GM12878 (cell line): ENCODE data around the gene DDX39A. TPM values are rescaled to one million over a fixed set of nuclear protein-coding genes. Genes with fewer than 3 reads are reported as not detected.

Experiments
- ATF3 ChIP-seq: IDR thresholded peaks from 2 replicates; pipeline ENCODE4 v1.6.1; 2011; ENCODE audit warnings: low read depth, mild to moderate bottlenecking, low read length, moderate library complexity, borderline replicate concordance; ENCODE audit errors: extremely low read depth
- BCLAF1 ChIP-seq: fragments of 450-650 bp; IDR thresholded peaks from 2 replicates; pipeline ENCODE4 v1.6.1; 2017; ENCODE audit warnings: antibody characterized with exemption, mild to moderate bottlenecking, moderate library complexity
- BMI1 ChIP-seq: fragments of 450-650 bp; IDR thresholded peaks from 2 replicates; pipeline ENCODE4 v1.6.1; 2016; ENCODE audit warnings: mild to moderate bottlenecking, moderate library complexity, borderline replicate concordance
- CEBPZ ChIP-seq: fragments of 150-350 bp; IDR thresholded peaks from 2 replicates; pipeline ENCODE4 v1.6.1; 2016; ENCODE audit warnings: low read depth, low read length
- FOS ChIP-seq: IDR thresholded peaks from 3 replicates; pipeline ENCODE4 v1.6.1; 2011; ENCODE audit warnings: borderline replicate concordance; ENCODE audit not compliant: insufficient read length; ENCODE audit errors: extremely low read depth
- FOXM1 ChIP-seq: IDR thresholded peaks from 2 replicates; pipeline ENCODE4 v1.6.1; 2012; ENCODE audit warnings: low read depth, mild to moderate bottlenecking, inconsistent platforms, low read length, moderate library complexity
- IKZF1 ChIP-seq: fragments of 450-650 bp; conservative IDR thresholded peaks from 2 replicates; pipeline ENCODE4 v1.6.1; 2017; ENCODE audit warnings: antibody characterized with exemption, mild to moderate bottlenecking
- IKZF2 ChIP-seq, 2 experiments: fragments of 450-650 bp; IDR thresholded peaks; 2 replicates each; pipeline ENCODE4 v1.6.1; 2017; ENCODE audit warnings: mild to moderate bottlenecking in 2 of 2, moderate library complexity in 2 of 2
- RELB ChIP-seq: fragments of 450-650 bp; IDR thresholded peaks from 2 replicates; pipeline ENCODE4 v1.6.1; 2017; ENCODE audit warnings: low read depth, mild to moderate bottlenecking, moderate library complexity
- SMAD5 ChIP-seq: IDR thresholded peaks from 2 replicates; pipeline ENCODE4 v1.6.1; 2016; ENCODE audit warnings: antibody characterized with exemption, low read depth
- SMC3 ChIP-seq: IDR thresholded peaks from 2 replicates; pipeline ENCODE4 v1.6.1; 2011; ENCODE audit warnings: low read length, improper control_type of control experiment, borderline replicate concordance
- SP1 ChIP-seq: IDR thresholded peaks from one replicate; pipeline ENCODE4 v1.6.1; 2011; ENCODE audit warnings: low read depth, low read length
- SPI1 ChIP-seq: IDR thresholded peaks from 2 replicates; pipeline ENCODE4 v1.6.1; 2011; ENCODE audit warnings: low read depth, mild to moderate bottlenecking, low read length, moderate library complexity, borderline replicate concordance; ENCODE audit not compliant: insufficient read depth
- SUZ12 ChIP-seq: fragments of 200-600 bp; sonication (generic); IDR thresholded peaks from one replicate; pipeline ENCODE4 v1.6.1; 2018; ENCODE audit warnings: antibody characterized with exemption, mild to moderate bottlenecking; ENCODE audit not compliant: unreplicated experiment
- WRNIP1 ChIP-seq: IDR thresholded peaks from 2 replicates; pipeline ENCODE4 v1.6.1; 2011; ENCODE audit warnings: low read depth, low read length, improper control_type of control experiment, borderline replicate concordance
- YY1 ChIP-seq: IDR thresholded peaks from 2 replicates; pipeline ENCODE4 v1.6.1; 2011; ENCODE audit warnings: low read depth, mild to moderate bottlenecking, low read length
- ZNF384 ChIP-seq: IDR thresholded peaks from 2 replicates; pipeline ENCODE4 v1.6.1; 2012; ENCODE audit warnings: low read depth, mild to moderate bottlenecking, low read length, improper control_type of control experiment, borderline replicate concordance
- ZNF592 ChIP-seq: fragments of 450-650 bp; IDR thresholded peaks from 2 replicates; pipeline ENCODE4 v1.6.1; 2017; ENCODE audit warnings: mild to moderate bottlenecking, moderate library complexity
- polyA plus RNA-seq, 11 experiments: library from polyadenylated mRNA; depleted of rRNA in 4 of 11; unstranded in 6 of 11; stranded (reverse) in 5 of 11; fragments of >200 nt; fragmentation: Nextera tagmentation in 4 of 11; fragmentation: Illumina TruSeq in 1 of 11; extraction: Ambion mirVana in 4 of 11; extraction: Trizol in 1 of 11; gene quantifications; 1 replicate in 1 of 11; 2 replicates in 10 of 11; pipeline versions ENCODE4 v1.2.1 to v1.2.3, GENCODE V29; 2011 to 2016; ENCODE audit warnings: inconsistent platforms in 2 of 11, missing spikeins in 2 of 11, low read depth in 1 of 11
- total RNA-seq, 4 experiments: library from RNA; depleted of rRNA in 3 of 4; stranded (reverse); fragments of >200 nt in 3 of 4; fragmentation: Illumina TruSeq in 1 of 4; extraction: Trizol in 1 of 4; gene quantifications; 2 replicates each; pipeline versions ENCODE4 v1.2.1 to v1.2.3, GENCODE V29; 2013 to 2021

The DDX39A gene
- total and polyA plus RNA-seq, 10 of the 15 experiments (the other 5 are each of a cell fraction or from before 2014, with no cell fraction given), result 113 to 378 (median 224) TPM

- TF ChIP-seq BCLAF1 (no peak), WRNIP1 (no peak), YY1 (peak; percentile 86), IKZF1 (peak; percentile 69), SMAD5 (peak; percentile 29; the same call in 1 of the 2 replicates), ATF3 (no peak), IKZF2 (IDR thresholded peaks at IDR 0.05) (0 out of 4 replicates have a peak, but pooled peaks of 1 of the 2 experiments have one; percentile 22), SMC3 (no peak), SP1 (peak; percentile 48), ZNF384 (no peak), FOXM1 (no peak), ZNF592 (no peak), FOS (no peak), SUZ12 (no peak), RELB (peak; percentile 50; the same call in 1 of the 2 replicates), CEBPZ (no peak), SPI1 (peak; percentile 100), BMI1 (no peak)
Observed at GRCh38 chr19:14440049-14440448, 20.9 kb upstream of the DDX39A start (continued).
